GM10847 (cell line): ENCODE results near the gene PCDHGB3.
"Not testable (repeated sequence)": the region's sequence is repeated elsewhere in the genome, so short reads cannot be mapped to it uniquely, and the experiment has no call there.

Experiments used
- POLR2A ChIP-seq: IDR thresholded peaks from 2 replicates; pipeline ENCODE4 v1.6.1; 2011; ENCODE audit not compliant: insufficient read length; ENCODE audit errors: extremely low read depth

The PCDHGB3 gene

GRCh38 chr5:141384471-141385267, 14.6 kb downstream of the PCDHGB3 start:
- no peak for TF ChIP-seq POLR2A

GRCh38 chr5:141387557-141388311, 17.7 kb downstream of the PCDHGB3 start, which contains the start of gene PCDHGB4:
PCDHGB4 (plus strand) TSS chr5:141387698; CDS start chr5:141387885, 187 bp downstream.
- not testable (repeated sequence) for TF ChIP-seq POLR2A

- no peak for TF ChIP-seq POLR2A
These were observed 18.6 kb downstream of the PCDHGB3 start for GRCh38 chr5:141388661-141389060.

GRCh38 chr5:141389153-141390042, 19.4 kb downstream of the PCDHGB3 start:
- no peak for TF ChIP-seq POLR2A

DNA sequence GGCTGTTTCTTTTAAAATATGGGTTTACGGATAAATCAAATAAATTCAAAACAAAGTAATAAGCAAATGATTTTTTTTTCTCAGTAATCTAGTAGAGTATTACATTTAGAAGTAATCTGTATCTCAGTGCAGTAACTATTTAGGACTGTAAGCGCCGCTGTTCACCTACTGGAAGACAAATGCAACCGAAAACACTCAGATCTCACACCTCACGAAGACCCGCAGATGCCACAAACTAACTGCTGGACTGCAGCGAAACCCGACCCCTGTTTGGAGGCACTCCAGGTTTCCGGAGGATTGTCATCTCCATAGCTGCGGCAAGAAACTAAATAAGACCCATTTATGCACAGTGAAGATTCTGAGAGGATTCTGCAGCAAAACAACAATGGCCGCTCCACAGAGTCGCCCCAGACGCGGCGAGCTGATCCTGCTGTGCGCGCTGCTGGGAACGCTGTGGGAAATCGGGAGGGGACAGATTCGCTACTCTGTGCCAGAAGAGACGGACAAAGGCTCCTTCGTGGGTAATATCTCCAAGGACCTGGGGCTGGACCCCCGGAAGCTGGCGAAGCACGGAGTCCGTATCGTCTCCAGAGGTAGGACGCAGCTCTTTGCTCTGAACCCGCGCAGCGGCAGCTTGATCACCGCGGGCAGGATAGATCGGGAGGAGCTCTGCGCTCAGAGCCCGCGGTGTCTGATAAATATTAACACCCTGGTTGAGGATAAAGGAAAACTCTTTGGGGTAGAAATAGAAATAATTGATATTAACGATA, 22.6 kb downstream of the PCDHGB3 start, which contains the start of gene PCDHGA8:
Gene PCDHGA8 (plus strand): TSS at position 205 of the 770 bp plus-strand sequence. CDS start 181 bp downstream, at position 386.
- TF ChIP-seq POLR2A: no peak

GRCh38 chr5:141393267-141393666, 23.2 kb downstream of the PCDHGB3 start:
- TF ChIP-seq POLR2A: no peak

DNA sequence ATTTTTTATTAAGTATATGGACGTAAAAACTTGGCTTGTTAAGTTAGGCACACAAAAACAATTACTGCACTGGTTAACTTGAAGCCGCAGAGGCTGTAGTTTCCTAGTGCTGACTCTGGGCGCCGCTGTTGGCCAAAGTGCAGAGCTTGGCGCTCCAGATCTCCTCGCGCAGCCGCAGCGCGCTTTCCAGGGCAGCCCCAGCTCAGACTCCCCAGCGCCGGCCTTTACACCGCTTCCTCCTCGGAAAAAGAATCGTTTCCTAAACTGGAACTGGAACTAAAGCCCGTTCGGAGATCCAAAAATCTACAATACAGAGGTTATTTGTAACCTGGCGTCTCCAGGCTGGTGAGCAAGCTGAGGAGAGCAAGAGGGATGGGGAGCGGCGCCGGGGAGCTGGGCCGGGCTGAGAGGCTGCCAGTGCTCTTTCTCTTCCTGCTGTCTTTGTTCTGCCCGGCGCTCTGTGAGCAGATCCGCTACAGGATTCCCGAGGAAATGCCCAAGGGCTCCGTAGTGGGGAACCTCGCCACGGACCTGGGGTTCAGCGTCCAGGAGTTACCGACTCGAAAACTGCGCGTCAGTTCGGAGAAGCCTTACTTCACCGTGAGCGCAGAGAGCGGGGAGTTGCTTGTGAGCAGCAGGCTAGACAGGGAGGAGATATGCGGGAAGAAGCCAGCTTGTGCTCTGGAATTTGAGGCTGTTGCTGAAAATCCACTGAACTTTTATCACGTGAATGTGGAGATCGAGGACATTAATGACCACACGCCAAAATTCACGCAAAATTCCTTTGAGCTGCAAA, 27.9 kb downstream of the PCDHGB3 start, which contains the start of gene PCDHGB5:
Gene PCDHGB5 (plus strand): TSS at position 192 of the 796 bp plus-strand sequence. CDS start 181 bp downstream, at position 373.
- TF ChIP-seq POLR2A: not testable (repeated sequence)

GRCh38 chr5:141398608-141399007, 28.6 kb downstream of the PCDHGB3 start:
- no peak for TF ChIP-seq POLR2A

GRCh38 chr5:141399555-141400258, 29.7 kb downstream of the PCDHGB3 start:
- TF ChIP-seq POLR2A: no peak

DNA sequence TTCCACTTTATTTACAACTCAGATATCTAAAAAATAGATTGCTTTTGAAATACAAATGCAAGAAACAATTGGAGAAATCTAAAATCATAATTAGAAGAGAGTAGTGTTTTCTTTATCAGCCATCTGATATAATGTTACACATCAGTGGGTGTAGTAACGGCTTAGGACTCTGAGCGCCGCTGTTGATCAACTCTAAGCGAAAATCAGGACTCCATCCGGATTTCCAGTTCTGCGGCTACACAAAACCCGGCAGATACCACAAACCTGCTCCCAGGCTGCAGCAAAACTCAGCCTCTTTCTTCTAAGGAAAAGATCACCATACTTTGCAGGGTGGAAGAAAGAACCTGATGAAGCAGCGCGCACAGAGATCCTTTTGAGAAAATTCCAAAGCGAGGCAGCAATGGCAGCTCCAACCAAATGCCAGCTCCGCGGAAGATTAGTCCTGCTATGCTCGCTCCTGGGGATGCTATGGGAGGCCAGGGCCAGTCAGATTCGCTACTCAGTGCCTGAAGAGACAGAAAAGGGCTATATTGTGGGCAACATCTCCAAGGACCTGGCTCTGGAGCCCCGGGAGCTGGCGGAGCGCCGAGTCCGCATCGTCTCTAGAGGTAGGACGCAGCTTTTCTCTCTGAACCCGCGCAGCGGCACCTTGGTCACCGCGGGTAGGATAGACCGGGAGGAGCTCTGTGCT, 32.7 kb downstream of the PCDHGB3 start, which contains the start of gene PCDHGA9:
Gene PCDHGA9 (plus strand): TSS at position 226 of the 691 bp plus-strand sequence. CDS start 175 bp downstream, at position 401.
- no peak for TF ChIP-seq POLR2A

DNA sequence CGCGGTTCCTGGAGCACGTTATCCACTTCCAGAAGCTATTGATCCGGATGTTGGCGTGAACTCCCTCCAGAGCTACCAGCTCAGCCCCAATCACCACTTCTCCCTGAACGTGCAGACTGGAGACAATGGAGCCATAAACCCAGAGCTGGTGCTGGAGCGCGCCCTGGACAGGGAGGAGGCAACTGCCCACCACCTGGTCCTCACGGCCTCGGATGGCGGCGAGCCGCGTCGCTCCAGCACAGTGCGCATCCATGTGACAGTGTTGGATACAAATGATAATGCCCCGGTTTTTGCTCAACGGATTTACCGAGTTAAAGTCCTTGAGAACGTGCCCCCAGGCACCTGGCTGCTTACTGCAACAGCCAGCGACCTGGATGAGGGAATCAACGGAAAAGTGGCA, 33.3 kb downstream of the PCDHGB3 start:
- TF ChIP-seq POLR2A: no peak
